Neutrophil (primary cell): ENCODE data around the gene NADK.

Experiments
- H3K27ac ChIP-seq: fragments of 200-600 bp; sonication (generic); 2 replicates; pipeline ENCODE4 v1.5.1; 2016; ENCODE audit warnings: mild to moderate bottlenecking, moderate library complexity
- H3K27me3 ChIP-seq: fragments of 200-600 bp; sonication (generic); 2 replicates; pipeline ENCODE4 v1.6.0; 2016; ENCODE audit warnings: mild to moderate bottlenecking
- H3K36me3 ChIP-seq: fragments of 200-600 bp; sonication (generic); 2 replicates; pipeline ENCODE4 v1.5.1; 2017
- H3K4me1 ChIP-seq, 2 experiments: fragments of 200-600 bp in 1 of 2; sonication (generic) in 1 of 2; 1 replicate in 1 of 2; 2 replicates in 1 of 2; pipeline versions ENCODE4 v1.5.1 to v1.6.1; 2013 to 2016; ENCODE audit warnings: low read depth in 1 of 2, low read length in 1 of 2, mild to moderate bottlenecking in 1 of 2, moderate library complexity in 1 of 2; ENCODE audit not compliant: control insufficient read depth in 1 of 2, insufficient read depth in 1 of 2
- H3K4me3 ChIP-seq, 2 experiments: fragments of 200-600 bp in 1 of 2; sonication (generic) in 1 of 2; 1 replicate in 1 of 2; 2 replicates in 1 of 2; pipeline ENCODE4 v1.5.1; 2013 to 2016; ENCODE audit warnings: low read depth in 1 of 2, low read length in 1 of 2, mild to moderate bottlenecking in 1 of 2, moderate library complexity in 1 of 2
- H3K9me3 ChIP-seq: fragments of 200-600 bp; sonication (generic); 2 replicates; pipeline ENCODE4 v1.5.1; 2016
- TF ChIP-seq, protein P1 (sequence below): fragments of 200-600 bp; sonication (generic); IDR thresholded peaks from 2 replicates; pipeline ENCODE4 v1.5.1; 2016; ENCODE audit warnings: antibody characterized with exemption

NADK gene

DNA sequence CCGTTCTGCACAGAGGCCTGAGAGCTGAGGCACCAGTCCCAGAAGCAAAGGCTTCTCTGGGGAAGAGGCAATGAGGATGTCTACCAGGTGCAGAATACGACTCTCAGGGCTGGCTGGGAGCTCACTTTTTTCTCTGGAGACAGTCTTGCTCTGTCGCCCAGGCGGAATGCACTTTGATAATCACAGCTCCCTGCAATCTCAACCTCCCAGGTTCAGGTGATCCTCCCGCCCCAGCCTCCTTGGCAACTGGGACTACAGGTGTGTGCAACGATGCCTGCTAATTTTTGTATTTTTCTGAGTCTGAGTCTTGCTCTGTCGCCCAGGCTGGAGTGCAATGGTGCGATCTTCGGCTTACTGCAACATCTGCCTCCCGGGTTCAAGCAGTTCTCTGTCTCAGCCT is 17.6 kb downstream of the NADK start:
- Histone ChIP-seq H3K4me1 (peaks cover 64 to 69% of the 10 kb centered on the region in 2 experiments), H3K36me3 (peaks cover 99% of the 10 kb centered on the region), H3K27me3 (no peaks in the 10 kb centered on the region), H3K9me3 (no peaks in the 10 kb centered on the region), H3K27ac (peak overlapping the region; percentile 82), H3K4me3 (no peak overlapping the region)
- TF ChIP-seq, protein P1, sequence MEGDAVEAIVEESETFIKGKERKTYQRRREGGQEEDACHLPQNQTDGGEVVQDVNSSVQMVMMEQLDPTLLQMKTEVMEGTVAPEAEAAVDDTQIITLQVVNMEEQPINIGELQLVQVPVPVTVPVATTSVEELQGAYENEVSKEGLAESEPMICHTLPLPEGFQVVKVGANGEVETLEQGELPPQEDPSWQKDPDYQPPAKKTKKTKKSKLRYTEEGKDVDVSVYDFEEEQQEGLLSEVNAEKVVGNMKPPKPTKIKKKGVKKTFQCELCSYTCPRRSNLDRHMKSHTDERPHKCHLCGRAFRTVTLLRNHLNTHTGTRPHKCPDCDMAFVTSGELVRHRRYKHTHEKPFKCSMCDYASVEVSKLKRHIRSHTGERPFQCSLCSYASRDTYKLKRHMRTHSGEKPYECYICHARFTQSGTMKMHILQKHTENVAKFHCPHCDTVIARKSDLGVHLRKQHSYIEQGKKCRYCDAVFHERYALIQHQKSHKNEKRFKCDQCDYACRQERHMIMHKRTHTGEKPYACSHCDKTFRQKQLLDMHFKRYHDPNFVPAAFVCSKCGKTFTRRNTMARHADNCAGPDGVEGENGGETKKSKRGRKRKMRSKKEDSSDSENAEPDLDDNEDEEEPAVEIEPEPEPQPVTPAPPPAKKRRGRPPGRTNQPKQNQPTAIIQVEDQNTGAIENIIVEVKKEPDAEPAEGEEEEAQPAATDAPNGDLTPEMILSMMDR = no peak

DNA sequence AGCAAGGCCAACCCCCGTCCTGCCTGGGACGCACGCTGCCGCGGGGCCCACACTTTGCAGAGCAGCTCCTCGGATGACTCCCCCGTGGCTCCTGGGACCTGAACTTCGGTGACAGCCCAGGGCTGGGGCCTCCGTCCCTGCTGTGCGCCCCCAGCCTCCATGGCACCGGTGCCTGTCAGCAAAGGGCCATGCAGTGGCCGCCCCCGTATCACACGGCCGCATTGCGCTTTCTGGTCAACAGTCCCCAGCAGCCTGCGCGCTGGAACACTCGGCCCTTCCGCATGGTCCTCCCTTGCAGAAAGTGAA is 18.0 kb downstream of the NADK start:
- Histone ChIP-seq H3K27me3 (no peaks in the 10 kb centered on the region), H3K9me3 (no peaks in the 10 kb centered on the region), H3K27ac (peak overlapping the region; percentile 82), H3K4me3 (no peak overlapping the region), H3K4me1 (peaks cover 60 to 65% of the 10 kb centered on the region in 2 experiments), H3K36me3 (peaks cover 99% of the 10 kb centered on the region)
- TF ChIP-seq, protein P1 = no peak

DNA sequence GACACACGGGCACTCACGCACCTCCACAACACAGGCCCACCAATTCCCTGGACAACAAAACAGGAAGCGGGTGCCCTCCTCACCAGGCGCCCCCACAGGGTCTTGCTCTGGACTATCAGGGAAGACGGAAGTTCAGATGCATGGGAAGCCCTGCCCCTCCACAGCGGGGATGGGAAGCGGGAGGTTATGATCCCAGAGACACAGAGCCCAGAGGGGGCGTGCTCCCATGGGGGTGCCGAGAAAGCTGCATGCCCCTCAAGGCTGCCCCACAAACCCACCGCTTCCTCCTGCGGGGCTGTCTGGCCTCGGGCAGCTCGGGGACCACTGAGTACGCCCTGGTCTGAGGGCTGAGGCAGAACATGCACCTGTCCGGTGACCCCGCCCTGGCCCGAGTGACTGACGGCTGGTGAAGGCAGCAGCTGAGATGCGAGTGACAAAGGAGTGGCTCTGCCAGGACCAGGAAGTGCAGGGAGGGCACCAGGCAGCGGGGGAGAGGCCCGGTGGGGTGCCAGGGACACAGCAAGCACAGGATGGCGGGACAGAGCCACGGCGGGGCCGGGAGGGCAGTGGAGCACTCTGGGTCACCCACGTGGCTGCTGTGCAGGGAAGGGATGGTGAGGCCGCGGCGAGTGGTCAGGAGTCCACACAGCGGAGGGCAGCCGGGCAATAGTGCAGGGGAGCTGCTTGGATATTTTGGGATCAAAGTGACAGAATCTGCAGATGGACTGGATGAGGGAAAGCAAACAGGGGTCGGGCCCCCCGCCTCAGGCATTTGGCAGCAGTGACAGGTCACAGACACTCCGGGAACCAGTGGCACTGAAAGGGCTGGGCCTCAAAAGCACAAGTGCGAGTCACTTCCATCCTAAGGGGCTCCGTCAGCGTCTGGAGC is 18.6 kb downstream of the NADK start:
- peak overlapping the region; percentile 82 for H3K27ac ChIP-seq
- H3K4me3 ChIP-seq = no peak overlapping the region
- peaks cover 100% of the 10 kb centered on the region for H3K36me3 ChIP-seq
- TF ChIP-seq, protein P1 = no peak
- H3K9me3 ChIP-seq = no peaks in the 10 kb centered on the region
- H3K4me1 ChIP-seq = peaks cover 54 to 59% of the 10 kb centered on the region in 2 experiments
- no peaks in the 10 kb centered on the region for H3K27me3 ChIP-seq

DNA sequence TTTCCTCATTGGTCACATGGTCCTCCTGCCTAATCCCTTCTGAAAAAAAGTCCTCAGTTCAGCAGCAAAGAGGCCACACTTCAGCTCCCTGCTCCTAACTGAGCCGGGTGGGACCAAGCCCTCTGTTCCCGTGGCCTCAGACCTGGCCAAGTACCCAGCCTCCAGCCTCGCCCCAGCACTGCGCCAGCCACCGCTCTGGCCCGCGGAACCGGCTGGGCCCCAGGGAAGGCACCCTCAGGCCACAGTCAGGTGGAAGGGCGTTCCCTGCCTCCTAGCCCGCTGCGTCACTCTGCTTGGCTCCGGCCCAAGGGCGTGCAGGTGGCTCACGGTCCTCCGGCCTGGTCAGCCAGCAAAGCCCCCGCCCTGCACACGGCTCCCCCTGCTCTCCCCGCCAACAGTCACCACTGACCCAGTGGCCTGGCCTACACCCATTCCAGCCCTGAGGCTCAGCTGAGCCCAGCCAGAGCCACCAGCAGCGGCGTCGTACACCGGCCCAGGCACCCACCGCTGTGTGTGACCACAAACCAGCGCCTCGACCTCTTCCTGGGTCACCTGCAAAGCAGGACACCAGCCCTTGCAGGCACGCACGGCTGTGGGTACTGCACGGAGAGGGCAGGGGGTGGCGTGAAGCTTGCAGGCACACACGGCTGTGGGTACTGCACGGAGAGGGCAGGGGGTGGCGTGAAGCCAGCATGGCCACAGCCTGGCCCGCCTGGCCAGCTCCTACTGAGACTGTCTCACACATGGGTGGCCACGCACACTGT is 19.4 kb downstream of the NADK start:
- H3K4me3 ChIP-seq = peak overlapping the region in 1 of 2 experiments; percentile 30
- peaks cover 3% of the 10 kb centered on the region for H3K9me3 ChIP-seq
- TF ChIP-seq, protein P1 = no peak
- no peaks in the 10 kb centered on the region for H3K27me3 ChIP-seq
- peaks cover 100% of the 10 kb centered on the region for H3K36me3 ChIP-seq
- peak overlapping the region; percentile 82 for H3K27ac ChIP-seq
- peaks cover 46 to 51% of the 10 kb centered on the region in 2 experiments for H3K4me1 ChIP-seq

GRCh38 chr1:1758059-1758621 is 20.1 kb downstream of the NADK start:
- H3K27ac ChIP-seq = peak overlapping the region; percentile 82
- peaks cover 38 to 43% of the 10 kb centered on the region in 2 experiments for H3K4me1 ChIP-seq
- H3K36me3 ChIP-seq = peaks cover 100% of the 10 kb centered on the region
- TF ChIP-seq, protein P1 = no peak
- H3K9me3 ChIP-seq = peaks cover 7% of the 10 kb centered on the region
- peak overlapping the region in 1 of 2 experiments; percentile 30 for H3K4me3 ChIP-seq
- H3K27me3 ChIP-seq = no peaks in the 10 kb centered on the region
